ENCODE data around the gene RPS6KA2. TPM values are rescaled to one million over a fixed set of nuclear protein-coding genes. Genes with fewer than 3 reads are reported as not detected.
"Not testable (repeated sequence)": the region's sequence is repeated elsewhere in the genome, so short reads cannot be mapped to it uniquely, and the experiment has no call there.

RPS6KA2 gene
- polyA plus RNA-seq, 1 donor, result 12.5 TPM

DNA sequence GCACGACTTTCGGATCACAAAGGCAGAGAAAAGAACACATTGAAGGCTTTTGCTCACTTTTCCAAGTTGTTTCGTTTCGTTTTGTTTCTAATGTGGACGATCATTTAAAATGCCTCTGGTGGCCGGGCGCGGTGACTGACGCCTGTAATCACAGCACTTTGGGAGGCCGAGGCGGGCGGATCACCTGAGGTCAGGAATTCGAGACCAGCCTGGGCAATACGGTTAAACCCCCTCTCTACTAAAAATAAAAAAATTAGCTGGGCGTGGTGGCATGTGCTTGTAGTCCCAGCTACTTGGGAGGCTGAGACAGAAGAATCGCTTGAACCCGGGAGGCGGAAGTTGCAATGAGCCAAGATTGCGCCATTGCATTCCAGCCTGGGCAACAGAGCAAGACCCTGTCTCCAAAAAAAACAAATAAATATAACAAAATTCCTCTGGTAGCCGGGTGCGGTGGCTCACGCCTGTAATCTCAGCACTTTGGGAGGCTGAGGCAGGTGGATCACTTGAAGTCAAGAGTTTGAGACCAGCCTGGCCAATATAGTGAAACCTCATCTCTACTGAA, 243.2 kb downstream of the RPS6KA2 start:
- H3K27me3 ChIP-seq (ENCODE audit: control insufficient read depth, insufficient read depth, low read length); H3K9me3 ChIP-seq (ENCODE audit: control insufficient read depth, low read depth, low read length); H3K4me1 ChIP-seq (ENCODE audit: control insufficient read depth, insufficient read depth, low read length); H3K36me3 ChIP-seq (ENCODE audit: control insufficient read depth, insufficient read depth, low read length): not testable (repeated sequence)
- WGBS (ENCODE audit: insufficient coverage, low lambda C conversion rate), result 100% methylated on average over 1 of the region's 22 CpGs
- Histone ChIP-seq H3K4me3 (ENCODE audit: low read length) (peak overlapping the region; percentile 85), H3K27ac (ENCODE audit: low read length) (peak overlapping the region; percentile 96)
- DNase-seq, result peak in 1 of 2 donors; percentile 9

DNA sequence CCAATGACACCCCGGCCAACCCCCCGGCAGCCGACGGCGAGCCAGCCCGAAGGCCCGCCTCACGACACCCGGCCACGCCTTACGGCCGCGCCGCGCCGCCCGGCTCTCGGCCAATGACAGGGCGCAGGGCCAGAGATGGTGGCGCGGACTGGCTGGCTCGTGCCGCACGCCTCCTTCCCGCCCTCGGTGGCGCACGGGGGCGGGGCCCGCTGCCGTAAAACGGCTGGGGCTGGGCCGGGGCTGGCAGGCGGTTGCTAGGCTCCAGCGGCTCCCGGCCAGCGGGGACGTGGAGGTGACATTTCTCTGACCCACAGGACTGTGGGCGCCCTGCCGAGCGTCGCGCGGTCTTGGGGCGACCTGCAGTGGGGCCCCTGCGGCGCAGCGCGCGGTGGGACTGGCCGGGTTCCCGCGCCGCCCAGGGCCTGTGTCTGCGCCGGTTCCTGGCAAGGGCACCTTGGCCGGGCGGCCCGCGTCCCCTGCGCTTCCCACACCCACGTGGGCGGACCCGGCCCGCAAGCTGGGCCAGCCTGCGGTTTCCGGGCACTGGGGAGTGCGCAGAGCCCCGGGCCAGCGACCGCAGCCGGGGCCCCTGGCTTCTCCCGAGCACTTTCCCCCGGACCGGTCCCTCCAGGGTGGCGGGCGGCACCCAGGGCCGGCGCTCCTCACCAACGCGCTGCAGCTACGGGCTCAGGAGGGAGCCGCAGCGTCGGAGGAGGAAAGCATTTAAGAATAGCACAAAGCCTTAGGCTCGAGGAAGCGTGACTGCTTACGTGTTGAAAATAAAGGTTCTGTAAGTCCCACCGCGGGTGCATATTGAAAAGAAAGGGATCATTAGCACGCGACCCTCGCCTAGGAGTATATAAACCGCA, 243.9 kb downstream of the RPS6KA2 start, which contains the start of gene MPC1:
TSS of gene MPC1 (minus strand) at position 8 of the 869 bp plus-strand sequence. CDS start 64 bp downstream, outside the sequence.
- peak within 1 kb of the TSS; percentile 88 for H3K4me3 ChIP-seq (ENCODE audit: low read length)
- H3K27me3 ChIP-seq (ENCODE audit: control insufficient read depth, insufficient read depth, low read length), result no peaks in the 10 kb centered on the region
- H3K36me3 ChIP-seq (ENCODE audit: control insufficient read depth, insufficient read depth, low read length), result no peaks in the 10 kb centered on the region
- H3K9me3 ChIP-seq (ENCODE audit: control insufficient read depth, low read depth, low read length), result no peaks in the 10 kb centered on the region
- WGBS (ENCODE audit: insufficient coverage, low lambda C conversion rate), result no CpG with 5 or more reads among the region's 94 CpGs
- DNase-seq, result peak; percentile 98 to 99
- no peaks in the 10 kb centered on the region for H3K4me1 ChIP-seq (ENCODE audit: control insufficient read depth, insufficient read depth, low read length)
- H3K27ac ChIP-seq (ENCODE audit: low read length), result peak within 1 kb of the TSS; percentile 96

DNA sequence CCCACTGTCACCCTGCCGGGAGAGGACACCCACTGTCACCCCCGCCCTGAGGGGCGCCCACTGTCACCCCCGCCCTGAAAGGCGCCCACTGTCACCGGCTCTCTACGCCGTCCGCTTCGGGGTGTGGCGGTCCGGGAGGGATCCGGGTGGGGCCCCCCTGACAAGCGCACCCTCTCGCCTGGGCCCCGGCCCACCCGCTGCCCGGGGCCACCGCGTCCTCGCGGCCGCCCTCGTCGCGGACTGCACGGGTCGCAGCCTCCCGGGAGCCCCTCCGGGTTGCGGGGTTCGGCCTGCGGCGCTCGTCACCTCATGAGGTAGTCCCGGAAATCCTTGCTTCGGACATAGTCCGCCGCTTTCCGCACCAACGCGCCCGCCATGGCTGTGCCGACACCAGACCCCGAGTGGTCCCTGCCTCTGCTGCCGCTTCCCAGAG, 244.5 kb downstream of the RPS6KA2 start:
- H3K36me3 ChIP-seq (ENCODE audit: control insufficient read depth, insufficient read depth, low read length), result no peaks in the 10 kb centered on the region
- DNase-seq, result peak in 1 of 2 donors; percentile 6
- H3K9me3 ChIP-seq (ENCODE audit: control insufficient read depth, low read depth, low read length), result no peaks in the 10 kb centered on the region
- WGBS (ENCODE audit: insufficient coverage, low lambda C conversion rate), result no CpG with 5 or more reads among the region's 46 CpGs
- no peaks in the 10 kb centered on the region for H3K4me1 ChIP-seq (ENCODE audit: control insufficient read depth, insufficient read depth, low read length)
- H3K27me3 ChIP-seq (ENCODE audit: control insufficient read depth, insufficient read depth, low read length), result no peaks in the 10 kb centered on the region
- peak overlapping the region; percentile 88 for H3K4me3 ChIP-seq (ENCODE audit: low read length)
- peak overlapping the region; percentile 73 for H3K27ac ChIP-seq (ENCODE audit: low read length)

DNA sequence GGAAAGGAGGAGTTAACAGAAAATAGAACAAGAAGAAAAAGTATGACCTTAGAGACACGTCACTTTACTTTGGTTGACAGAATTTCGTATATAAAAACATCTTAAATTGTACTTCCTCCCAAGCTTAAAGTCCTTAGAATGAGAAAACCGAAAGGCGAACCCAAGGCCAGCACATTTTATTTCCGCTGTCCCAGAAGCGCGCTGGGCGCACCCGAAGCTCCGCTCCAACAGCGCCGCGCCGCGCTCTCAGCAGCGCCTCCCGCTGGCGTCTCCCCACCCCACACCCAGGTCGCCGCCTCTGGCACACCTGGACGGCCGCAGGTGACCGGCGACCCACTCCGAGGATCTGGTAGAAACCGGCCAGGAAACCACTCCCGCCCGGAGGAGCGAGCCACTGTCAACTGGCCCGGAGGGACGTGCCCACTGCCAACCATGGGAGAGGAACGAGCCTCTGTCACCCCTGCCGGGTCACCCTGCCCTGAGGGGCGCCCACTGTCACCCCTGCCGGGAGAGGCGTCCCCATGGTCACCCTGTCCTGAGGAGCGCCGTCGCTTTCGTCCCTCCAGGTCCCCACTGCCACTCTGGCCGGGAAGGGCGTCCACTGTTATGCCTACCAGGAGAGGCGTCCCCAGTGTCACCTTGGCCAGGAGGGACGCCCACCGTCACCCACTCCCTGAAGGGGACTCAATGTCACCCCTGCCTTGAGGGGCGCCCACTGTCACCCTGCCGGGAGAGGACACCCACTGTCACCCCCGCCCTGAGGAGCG, 245.1 kb downstream of the RPS6KA2 start:
- H3K27ac ChIP-seq (ENCODE audit: low read length), result peak overlapping the region; percentile 67
- no peaks in the 10 kb centered on the region for H3K4me1 ChIP-seq (ENCODE audit: control insufficient read depth, insufficient read depth, low read length)
- H3K4me3 ChIP-seq (ENCODE audit: low read length), result peak overlapping the region; percentile 88
- no peaks in the 10 kb centered on the region for H3K36me3 ChIP-seq (ENCODE audit: control insufficient read depth, insufficient read depth, low read length)
- no peaks in the 10 kb centered on the region for H3K27me3 ChIP-seq (ENCODE audit: control insufficient read depth, insufficient read depth, low read length)
- no peaks in the 10 kb centered on the region for H3K9me3 ChIP-seq (ENCODE audit: control insufficient read depth, low read depth, low read length)
- peak; percentile 75 to 88 for DNase-seq
- no CpG with 5 or more reads among the region's 49 CpGs for WGBS (ENCODE audit: insufficient coverage, low lambda C conversion rate)

DNA sequence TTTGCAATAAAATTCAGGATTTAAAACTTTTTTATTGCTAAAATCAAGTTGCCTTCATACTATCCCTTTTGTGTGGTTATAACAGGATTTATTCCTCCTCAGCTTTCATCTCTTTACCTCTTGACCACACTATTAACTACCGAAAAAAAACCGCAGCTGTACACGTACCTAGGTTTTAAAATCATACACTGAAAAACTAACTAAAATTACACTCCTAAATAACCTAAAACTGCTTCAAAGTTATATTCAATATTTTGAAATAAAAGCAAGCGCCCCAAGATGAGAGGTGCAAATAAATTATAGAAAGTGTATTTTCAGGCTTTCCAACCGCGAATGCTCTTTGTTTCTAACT, 245.7 kb downstream of the RPS6KA2 start:
- no peaks in the 10 kb centered on the region for H3K27me3 ChIP-seq (ENCODE audit: control insufficient read depth, insufficient read depth, low read length)
- 19% methylated on average over 3 of the region's 6 CpGs for WGBS (ENCODE audit: insufficient coverage, low lambda C conversion rate)
- no peaks in the 10 kb centered on the region for H3K36me3 ChIP-seq (ENCODE audit: control insufficient read depth, insufficient read depth, low read length)
- H3K4me1 ChIP-seq (ENCODE audit: control insufficient read depth, insufficient read depth, low read length), result no peaks in the 10 kb centered on the region
- no peaks in the 10 kb centered on the region for H3K9me3 ChIP-seq (ENCODE audit: control insufficient read depth, low read depth, low read length)
- peak overlapping the region; percentile 67 for H3K27ac ChIP-seq (ENCODE audit: low read length)
- no peak for DNase-seq
- peak overlapping the region; percentile 88 for H3K4me3 ChIP-seq (ENCODE audit: low read length)

DNA sequence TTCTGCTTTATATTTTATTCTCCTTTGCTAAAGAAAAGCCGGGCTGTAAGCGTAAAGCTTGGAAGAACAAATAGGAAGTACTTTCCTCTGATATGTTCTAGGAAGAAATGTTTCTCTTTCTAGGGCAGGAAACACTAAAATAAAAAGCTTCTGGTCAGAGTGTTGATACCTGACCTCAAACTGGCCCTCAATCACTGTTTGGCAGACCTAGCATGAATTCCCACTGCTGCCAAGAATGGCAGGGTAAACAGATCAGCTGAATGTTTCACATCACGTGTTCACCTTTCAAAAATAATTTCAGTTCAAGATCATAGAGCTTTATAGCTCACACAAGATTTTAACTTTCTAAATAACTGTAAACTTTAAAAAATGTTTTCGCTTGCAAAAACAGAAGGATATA, 247.3 kb downstream of the RPS6KA2 start:
- no peaks in the 10 kb centered on the region for H3K36me3 ChIP-seq (ENCODE audit: control insufficient read depth, insufficient read depth, low read length)
- 100% methylated on average over 2 of the region's 4 CpGs for WGBS (ENCODE audit: insufficient coverage, low lambda C conversion rate)
- H3K4me3 ChIP-seq (ENCODE audit: low read length), result no peak overlapping the region
- no peak overlapping the region for H3K27ac ChIP-seq (ENCODE audit: low read length)
- no peaks in the 10 kb centered on the region for H3K4me1 ChIP-seq (ENCODE audit: control insufficient read depth, insufficient read depth, low read length)
- no peak for DNase-seq
- H3K9me3 ChIP-seq (ENCODE audit: control insufficient read depth, low read depth, low read length), result no peaks in the 10 kb centered on the region
- H3K27me3 ChIP-seq (ENCODE audit: control insufficient read depth, insufficient read depth, low read length), result no peaks in the 10 kb centered on the region

DNA sequence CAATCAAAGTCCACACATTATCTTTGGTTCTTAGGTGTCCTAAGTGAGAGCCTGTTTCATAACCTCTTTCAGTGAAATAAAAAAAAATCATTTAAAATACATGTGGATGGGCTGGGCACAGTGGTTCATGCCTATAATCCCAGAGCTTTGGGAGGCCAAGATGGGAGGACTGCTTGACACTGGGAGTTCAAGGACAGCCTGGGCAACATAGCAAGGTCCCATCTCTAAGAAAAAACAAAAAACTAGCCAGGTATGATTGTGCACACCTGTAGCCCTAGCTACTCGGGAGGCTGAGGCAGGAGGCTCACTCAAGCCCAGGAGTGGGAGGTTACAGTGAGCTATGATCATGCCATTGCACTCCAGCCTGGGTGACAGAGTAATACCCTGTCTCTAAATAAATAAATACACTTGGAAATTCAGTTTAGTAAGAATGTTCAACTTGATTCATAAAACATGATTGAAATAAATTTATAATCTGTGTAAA, 247.9 kb downstream of the RPS6KA2 start:
- Histone ChIP-seq H3K27ac (ENCODE audit: low read length) (no peak overlapping the region), H3K4me1 (ENCODE audit: control insufficient read depth, insufficient read depth, low read length) (no peaks in the 10 kb centered on the region), H3K27me3 (ENCODE audit: control insufficient read depth, insufficient read depth, low read length) (no peaks in the 10 kb centered on the region), H3K4me3 (ENCODE audit: low read length) (no peak overlapping the region), H3K36me3 (ENCODE audit: control insufficient read depth, insufficient read depth, low read length) (no peaks in the 10 kb centered on the region), H3K9me3 (ENCODE audit: control insufficient read depth, low read depth, low read length) (no peaks in the 10 kb centered on the region)
- no peak for DNase-seq
- no CpG with 5 or more reads among the region's 1 CpG for WGBS (ENCODE audit: insufficient coverage, low lambda C conversion rate)

DNA sequence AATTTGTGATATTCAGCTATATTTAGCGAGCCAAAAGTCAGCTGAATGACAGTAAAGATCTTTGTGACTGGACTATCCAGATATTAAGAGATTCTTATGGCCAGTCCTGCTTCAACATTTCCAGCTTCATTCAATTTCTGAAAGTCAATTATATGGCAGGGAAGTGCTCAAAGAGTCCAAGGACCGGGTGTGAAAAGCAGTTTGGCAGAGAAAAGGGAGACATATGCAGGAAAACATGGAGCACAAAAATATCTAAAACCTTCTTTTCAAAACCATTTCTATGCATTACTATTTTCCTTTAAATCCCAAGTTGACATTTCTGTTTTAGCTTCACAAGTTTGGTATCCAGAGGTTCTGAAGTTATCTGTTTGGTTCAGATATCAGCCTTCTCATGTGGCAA, 249.3 kb downstream of the RPS6KA2 start:
- Histone ChIP-seq H3K4me1 (ENCODE audit: control insufficient read depth, insufficient read depth, low read length) (no peaks in the 10 kb centered on the region), H3K9me3 (ENCODE audit: control insufficient read depth, low read depth, low read length) (no peaks in the 10 kb centered on the region), H3K27me3 (ENCODE audit: control insufficient read depth, insufficient read depth, low read length) (no peaks in the 10 kb centered on the region), H3K4me3 (ENCODE audit: low read length) (no peak overlapping the region), H3K27ac (ENCODE audit: low read length) (no peak overlapping the region), H3K36me3 (ENCODE audit: control insufficient read depth, insufficient read depth, low read length) (no peaks in the 10 kb centered on the region)
- DNase-seq, result no peak
- whole genome bisulfite sequencing (ENCODE audit: insufficient coverage, low lambda C conversion rate), result no CpG with 5 or more reads among the region's 2 CpGs

DNA sequence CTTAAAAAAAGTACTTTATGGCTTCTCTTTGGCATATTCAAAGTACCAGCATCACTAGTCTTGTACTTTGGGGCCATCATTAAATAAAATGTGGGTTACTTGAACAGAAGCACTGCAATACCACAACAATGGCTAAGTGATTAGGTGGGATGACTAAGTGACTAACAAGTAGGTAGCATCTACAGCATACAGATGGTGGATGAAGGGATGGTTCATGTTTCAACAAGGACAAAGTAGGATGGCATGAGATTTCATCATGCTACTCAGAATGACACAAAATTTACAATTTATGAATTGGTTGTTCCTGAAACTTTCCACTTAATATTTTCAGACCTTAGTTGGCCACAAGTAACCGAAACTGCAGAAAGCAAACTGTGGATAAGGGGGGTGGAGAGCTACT, 252.0 kb downstream of the RPS6KA2 start:
- no peak for DNase-seq
- no peaks in the 10 kb centered on the region for H3K36me3 ChIP-seq (ENCODE audit: control insufficient read depth, insufficient read depth, low read length)
- WGBS (ENCODE audit: insufficient coverage, low lambda C conversion rate), result 100% methylated on average over 1 of the region's 1 CpG
- H3K27ac ChIP-seq (ENCODE audit: low read length), result no peak overlapping the region
- H3K4me1 ChIP-seq (ENCODE audit: control insufficient read depth, insufficient read depth, low read length), result no peaks in the 10 kb centered on the region
- no peaks in the 10 kb centered on the region for H3K9me3 ChIP-seq (ENCODE audit: control insufficient read depth, low read depth, low read length)
- H3K4me3 ChIP-seq (ENCODE audit: low read length), result no peak overlapping the region
- H3K27me3 ChIP-seq (ENCODE audit: control insufficient read depth, insufficient read depth, low read length), result no peaks in the 10 kb centered on the region

DNA sequence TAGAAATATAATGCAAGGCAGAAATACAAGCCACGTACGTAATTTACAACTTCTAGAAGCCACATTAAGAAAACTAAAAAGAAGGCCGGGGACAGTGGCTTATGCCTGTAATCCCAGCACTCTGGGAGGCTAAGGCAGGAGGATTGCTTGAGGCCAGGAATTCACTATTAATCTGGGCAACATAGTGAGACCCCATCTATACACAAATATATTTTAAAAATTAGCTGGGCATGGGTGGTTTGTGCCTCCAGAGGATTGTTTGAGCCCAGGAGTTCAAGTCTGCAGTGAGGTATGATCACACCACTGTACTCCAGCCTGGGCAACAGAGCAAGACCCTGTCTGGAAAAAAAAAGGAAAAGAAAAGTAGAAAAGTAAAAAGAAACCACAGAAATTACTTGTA, 256.6 kb downstream of the RPS6KA2 start:
- no CpG with 5 or more reads among the region's 3 CpGs for WGBS (ENCODE audit: insufficient coverage, low lambda C conversion rate)
- H3K27me3 ChIP-seq (ENCODE audit: control insufficient read depth, insufficient read depth, low read length), result no peaks in the 10 kb centered on the region
- H3K36me3 ChIP-seq (ENCODE audit: control insufficient read depth, insufficient read depth, low read length), result peaks cover 7% of the 10 kb centered on the region

More for the DNA sequence above, 256.6 kb downstream of the RPS6KA2 start:
- no peaks in the 10 kb centered on the region for H3K4me1 ChIP-seq (ENCODE audit: control insufficient read depth, insufficient read depth, low read length)
- no peak for DNase-seq
- no peaks in the 10 kb centered on the region for H3K9me3 ChIP-seq (ENCODE audit: control insufficient read depth, low read depth, low read length)
- H3K27ac ChIP-seq (ENCODE audit: low read length), result no peak overlapping the region
- H3K4me3 ChIP-seq (ENCODE audit: low read length), result no peak overlapping the region
